HG03039 (cell line): ENCODE results near the gene GSK3A.

Experiments used
- ATAC-seq: cut with Tn5 transposase; IDR thresholded peaks from one replicate; pipeline ENCODE4 v1.9.1; 2021; ENCODE audit warnings: mild to moderate bottlenecking, moderate library complexity; ENCODE audit not compliant: unreplicated experiment

GSK3A gene

DNA sequence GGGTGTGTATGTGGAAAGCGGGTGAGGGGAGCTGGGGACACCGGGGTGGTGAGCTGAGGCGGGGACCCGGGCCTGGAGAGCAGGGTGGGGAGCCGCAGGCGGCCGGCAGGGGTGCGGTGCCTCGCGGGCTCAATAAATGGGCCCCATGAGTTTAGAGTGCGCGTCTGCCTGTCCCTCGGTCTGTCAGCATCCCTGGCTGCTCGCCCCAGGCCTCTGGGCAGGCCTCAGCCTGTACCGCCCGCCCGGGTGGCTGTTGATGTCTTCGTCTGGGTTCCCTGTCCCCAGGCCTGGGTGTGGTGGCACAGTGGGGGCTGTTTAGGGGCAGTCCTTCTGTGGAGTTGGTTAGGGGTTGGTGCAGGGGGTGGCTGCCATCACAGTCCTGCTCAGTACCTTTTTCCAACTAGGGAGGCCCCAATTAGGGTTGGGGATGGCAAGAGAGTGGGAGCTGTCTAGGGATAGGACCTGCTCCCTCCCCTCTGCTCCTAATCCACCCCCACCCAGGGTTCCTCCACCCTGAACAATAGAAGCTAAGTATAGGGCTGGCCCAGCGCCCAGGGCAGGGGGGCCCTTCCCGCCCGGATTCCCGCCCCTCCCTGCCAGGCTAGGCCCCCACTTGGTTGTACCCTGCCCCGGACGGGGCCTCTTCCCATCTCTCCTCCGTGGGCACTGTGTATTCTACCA lies 38.9 kb upstream of the GSK3A start:
- no peak for ATAC-seq

DNA sequence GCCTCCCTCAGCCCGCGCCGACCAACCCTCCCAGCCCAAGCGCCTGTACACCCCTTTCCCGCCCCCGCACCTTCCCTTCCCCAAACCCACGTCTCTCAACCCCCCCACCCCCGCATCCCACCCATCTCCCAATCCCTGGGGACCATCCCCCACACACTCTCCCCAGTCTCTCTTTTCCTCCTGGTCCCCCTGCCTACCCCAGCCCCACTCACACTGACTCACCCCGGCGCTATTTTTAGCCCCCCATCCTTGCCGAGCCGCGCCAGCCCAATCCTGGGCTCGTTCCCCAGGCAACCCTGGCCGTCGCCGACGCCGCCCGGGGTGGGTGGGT lies 38.4 kb upstream of the GSK3A start:
- no peak for ATAC-seq

DNA sequence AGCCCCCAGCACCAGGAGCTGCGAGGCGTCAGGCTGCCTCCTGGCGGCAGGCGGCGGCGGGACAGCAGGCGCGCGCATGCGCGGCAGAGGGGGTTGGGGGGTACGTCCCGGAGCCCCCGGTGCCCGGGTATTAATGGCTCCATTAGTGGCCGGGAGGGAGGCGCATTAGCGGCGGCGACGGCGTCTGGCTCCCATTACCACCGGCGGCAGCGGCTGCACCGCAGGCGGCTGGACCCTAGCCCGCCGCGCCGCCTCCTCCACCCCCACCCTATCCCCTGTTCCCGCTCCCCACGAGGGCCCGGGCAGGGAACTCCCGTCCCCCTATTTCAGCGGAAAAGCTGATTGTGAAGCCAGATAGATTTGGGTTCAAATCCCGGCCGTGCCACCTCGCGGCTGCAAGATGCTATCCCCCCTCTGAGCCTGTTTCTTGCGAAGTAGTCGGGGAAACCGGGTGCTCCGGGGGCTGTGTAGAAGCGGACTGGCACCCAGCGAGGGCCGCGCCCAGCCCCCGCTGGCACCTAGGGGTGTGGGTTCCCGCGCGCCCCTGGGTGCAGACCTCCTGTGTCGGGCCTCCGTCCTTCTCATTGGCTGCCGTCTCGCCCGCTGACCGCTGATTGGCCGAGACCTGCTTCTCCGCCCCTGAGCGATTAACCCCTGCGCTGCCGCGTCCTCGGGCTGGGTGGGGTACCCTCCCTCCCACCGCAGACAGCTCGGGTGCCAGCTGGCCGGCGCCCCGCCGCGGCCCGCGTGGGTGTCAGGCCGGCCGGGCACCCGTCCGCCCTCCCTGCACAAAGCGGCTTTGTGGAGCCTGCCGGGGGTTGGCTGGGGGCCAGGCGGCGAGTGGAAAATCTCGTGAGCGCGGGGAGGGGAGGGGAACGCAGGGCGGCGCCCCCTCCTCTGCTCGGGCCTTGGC lies 37.8 kb upstream of the GSK3A start:
- ATAC-seq, result no peak

DNA sequence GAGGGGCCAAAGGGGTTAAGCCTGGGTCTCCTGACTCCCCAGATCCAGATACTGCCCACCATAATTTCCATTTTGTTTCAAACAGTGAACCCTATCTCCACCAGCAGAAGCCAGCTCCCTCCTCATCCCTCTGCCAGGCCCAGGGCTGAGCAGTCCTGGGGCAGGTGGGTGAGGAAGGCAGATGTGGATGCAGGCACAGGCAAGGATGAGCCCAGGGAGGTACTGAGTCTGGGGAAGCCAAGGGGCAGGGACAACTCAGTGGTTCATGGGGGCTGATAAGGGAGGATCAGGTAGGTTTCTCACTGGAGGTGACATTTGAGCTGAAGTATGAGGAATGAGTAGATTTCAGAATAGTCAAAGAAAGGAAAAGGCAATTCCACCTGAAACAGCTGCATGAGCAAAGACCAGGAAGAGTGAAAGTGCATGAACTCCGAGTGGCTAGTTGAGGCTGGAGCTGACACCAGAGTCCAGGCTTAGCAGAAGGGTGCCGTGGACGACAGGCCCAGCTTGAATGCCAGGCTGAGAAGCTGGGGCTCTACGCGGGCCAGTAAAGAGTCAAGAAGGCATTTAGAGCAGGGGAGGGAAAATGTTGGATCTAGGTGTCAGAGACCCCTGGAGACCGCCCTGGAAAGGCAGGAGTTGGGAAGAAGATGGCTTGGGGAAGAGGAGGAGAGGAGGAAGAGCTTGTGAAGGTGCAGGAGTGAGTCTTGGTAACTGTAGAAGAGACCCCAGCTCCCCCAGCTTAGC lies 36.9 kb upstream of the GSK3A start:
- ATAC-seq, result no peak

DNA sequence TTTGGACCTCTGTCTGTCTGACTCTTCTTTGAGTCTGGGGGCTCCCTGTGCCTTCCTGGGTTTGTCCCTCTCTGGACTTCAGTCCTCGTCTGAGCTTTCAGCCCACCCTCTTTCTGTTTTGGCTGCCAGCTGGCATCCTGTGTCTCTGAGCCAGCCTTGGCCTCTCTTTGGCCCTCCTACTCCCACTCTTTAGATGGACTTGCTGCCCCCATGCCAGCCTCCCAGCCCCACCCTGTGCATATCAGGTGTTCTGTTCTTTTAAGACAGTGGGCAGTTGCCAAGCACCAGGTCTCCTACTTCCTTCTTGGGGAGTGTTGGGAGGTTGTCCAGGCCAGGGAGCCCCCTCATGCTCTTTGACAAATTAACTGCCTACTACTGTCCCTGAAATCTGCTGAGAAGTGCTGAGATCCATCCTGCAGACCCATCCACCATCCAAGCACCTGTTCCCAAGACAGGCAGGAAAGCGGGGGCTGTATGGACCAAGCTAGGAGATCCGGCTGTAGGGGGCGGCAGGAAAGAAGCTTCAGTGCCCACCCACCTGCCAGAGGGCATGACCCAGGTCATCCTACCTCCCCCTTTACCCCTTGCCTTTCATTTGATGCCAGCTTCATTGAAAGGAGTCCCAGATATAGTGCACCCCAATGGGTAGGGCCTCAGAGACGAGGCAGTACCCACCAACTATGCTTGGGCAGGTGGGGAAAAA lies 36.2 kb upstream of the GSK3A start:
- no peak for ATAC-seq

DNA sequence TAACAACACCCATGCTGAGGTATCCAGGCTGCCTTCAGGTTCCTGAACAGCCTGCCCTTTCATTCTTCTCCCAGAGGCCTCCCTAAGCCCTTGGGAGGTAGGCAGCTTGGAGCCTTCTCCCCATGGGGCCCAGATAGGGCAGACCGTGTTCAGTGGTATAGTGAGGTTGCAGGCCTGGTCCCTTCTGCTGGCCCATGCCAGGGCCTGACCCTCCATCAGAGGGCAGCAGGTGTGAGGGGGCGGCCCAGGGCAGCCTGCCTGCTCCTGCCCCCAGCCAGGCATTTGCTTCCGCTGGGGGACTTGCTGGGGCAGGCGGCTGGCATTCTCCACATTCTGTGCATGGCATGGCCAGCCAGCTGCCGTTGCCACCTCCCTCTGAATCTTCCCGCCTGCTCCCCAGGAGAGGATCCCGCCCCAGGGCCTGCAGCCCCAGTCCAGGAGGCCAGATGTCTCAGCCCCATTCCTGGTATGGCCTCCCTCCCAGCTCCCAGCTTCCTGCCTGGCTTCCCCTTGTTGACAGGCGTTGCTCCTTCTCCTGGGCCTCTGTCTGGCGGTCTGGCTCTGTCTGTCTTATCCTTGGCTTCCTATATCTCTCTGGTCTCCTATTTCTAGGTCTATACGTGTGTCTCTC lies 35.5 kb upstream of the GSK3A start:
- ATAC-seq, result no peak

DNA sequence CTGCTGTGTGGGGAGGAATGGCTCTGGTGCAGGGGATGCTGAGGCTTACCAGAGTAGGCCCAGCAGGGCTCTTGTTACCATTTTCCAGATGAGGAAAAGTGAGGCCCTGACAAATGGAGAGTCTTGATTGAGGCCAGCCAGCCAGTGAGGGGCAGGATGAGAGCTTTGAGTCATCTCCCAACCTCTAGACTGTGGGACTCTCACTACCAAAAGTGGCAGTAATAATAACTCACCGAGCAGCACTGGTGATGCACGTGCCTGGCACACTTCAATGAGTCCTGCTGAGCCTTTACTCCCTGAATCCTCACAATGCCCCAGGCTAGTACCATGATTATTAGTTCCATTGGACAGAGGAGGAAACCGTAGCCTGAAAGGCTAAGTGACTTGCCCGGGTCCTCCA lies 34.4 kb upstream of the GSK3A start:
- no peak for ATAC-seq

DNA sequence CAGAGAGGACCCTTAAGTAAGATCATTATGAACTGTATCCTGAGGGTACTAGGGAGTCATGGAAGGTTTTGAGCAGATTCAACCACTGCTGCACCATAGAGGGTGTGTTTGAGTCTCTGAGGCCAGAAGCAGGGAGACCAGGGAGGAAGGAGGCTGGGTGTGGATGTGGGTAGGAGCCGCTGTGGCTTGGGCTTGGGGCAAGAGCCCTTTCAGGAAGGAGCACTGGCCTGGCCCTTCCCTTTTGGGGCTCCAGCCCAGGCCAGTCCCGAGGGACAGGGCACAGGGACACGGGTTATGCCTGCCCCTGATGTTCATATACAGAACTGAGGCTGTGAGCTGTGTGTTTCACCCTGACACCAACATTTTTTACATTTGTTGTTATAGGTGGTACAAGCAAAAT lies 33.9 kb upstream of the GSK3A start:
- no peak for ATAC-seq

DNA sequence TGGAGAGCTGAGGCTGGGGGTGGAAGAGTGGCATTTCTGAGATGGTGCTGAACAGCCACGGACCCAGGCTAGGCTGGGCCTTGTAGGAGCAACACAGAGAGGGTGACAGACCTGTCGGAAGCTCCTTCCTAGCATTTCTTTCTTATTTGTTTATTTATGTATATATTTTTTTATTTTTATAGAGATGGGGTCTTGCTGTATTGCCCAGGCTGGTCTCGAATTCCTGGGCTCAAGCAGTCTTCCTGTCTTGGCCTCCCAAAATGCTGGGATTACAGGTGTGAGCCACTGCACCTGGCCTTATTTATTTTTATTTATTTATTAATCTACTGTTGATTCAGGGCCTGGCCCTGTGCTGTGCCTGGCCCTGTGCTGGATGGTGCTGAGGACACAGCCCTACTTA lies 33.1 kb upstream of the GSK3A start:
- ATAC-seq, result no peak

DNA sequence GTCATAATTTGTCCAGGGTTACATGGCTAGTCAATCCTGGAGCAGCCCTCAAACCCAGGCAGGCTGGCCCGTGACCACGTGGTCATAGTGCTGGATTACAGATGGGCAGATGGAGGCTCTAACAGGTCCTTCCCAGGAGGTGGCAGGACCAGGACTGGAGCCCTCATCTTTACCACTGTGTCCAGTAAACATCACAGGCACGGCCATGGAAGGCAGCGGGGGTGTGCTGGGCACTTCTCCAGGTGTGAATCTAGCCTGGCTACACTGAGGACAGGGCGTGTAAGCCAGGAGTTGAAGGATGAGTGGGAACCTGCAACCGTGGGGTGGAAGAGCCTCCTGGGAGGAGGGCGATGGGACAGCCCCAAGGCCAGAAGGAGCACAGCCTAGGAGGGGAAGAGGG lies 32.7 kb upstream of the GSK3A start:
- ATAC-seq, result no peak

DNA sequence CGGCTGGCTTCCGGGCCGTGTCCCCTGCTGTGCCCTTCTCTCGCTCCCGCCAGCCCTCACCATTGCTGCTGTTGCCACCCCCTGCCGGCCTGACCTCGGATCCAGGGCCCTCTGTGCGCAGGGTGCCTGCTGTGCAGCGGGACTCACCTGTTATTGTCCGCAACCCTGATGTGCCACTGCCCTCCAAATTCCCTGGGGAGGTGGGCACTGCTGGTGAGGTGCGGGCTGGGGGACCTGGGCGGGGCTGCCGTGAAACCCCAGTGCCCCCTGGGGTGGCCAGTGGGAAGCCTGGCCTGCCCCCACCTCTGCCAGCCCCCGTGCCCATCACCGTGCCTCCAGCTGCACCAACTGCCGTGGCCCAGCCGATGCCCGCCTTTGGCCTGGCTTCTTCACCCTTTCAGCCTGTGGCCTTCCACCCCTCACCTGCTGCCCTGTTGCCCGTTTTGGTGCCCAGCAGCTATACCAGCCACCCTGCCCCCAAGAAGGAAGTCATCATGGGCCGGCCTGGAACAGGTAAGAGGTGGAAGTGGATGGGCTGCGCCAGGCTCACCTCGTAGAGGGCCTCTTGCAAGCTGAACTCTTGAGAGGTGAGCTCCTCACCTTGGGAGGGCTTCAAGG lies 31.8 kb upstream of the GSK3A start:
- ATAC-seq, result no peak

DNA sequence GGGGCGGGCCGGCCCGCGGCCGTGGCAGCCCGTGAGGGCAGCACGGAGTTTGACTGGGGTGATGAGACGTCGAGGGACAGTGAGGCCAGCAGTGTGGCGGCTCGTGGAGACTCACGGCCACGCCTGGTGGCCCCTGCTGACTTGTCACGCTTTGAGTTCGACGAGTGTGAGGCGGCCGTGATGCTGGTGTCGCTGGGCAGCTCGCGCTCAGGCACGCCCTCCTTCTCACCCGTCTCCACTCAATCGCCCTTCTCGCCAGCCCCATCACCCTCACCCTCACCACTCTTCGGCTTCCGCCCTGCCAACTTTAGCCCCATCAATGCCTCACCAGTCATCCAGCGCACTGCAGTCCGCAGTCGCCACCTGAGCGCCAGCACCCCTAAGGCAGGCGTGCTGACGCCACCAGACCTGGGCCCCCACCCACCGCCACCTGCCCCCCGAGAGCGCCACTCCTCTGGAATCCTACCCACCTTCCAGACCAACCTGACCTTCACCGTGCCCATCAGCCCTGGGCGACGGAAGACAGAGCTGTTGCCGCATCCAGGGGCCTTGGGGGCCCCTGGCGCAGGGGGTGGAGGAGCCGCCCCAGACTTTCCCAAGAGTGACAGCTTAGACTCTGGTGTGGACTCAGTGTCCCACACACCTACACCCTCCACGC lies 31.1 kb upstream of the GSK3A start:
- no peak for ATAC-seq

DNA sequence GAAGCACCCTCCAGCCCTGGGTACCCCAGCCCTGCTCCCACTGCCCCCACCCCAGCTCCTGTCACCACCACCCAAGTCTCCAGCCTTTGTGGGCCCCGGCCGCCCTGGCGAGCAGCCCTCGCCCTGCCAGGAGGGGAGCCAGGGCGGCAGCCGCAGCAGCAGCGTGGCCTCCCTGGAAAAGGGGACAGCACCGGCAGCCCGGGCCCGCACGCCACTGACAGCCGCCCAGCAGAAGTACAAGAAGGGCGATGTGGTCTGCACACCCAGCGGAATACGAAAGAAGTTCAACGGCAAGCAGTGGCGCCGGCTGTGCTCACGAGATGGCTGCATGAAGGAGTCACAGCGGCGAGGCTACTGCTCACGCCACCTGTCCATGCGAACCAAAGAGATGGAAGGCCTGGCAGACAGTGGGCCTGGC lies 30.6 kb upstream of the GSK3A start:
- ATAC-seq, result no peak

DNA sequence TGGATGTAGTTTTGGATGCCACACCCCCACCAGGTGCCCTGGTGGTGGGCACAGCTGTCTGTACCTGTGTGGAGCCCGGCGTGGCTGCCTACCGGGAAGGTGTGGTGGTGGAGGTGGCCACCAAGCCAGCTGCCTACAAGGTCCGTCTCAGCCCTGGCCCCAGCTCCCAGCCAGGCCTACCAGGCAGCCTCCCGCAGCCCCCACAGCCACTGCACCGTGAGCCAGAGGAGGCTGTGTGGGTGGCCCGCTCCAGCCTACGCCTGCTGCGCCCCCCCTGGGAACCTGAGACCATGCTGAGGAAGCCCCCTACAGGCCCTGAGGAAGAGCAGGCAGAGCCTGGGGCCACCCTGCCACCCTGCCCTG lies 30.1 kb upstream of the GSK3A start:
- no peak for ATAC-seq

DNA sequence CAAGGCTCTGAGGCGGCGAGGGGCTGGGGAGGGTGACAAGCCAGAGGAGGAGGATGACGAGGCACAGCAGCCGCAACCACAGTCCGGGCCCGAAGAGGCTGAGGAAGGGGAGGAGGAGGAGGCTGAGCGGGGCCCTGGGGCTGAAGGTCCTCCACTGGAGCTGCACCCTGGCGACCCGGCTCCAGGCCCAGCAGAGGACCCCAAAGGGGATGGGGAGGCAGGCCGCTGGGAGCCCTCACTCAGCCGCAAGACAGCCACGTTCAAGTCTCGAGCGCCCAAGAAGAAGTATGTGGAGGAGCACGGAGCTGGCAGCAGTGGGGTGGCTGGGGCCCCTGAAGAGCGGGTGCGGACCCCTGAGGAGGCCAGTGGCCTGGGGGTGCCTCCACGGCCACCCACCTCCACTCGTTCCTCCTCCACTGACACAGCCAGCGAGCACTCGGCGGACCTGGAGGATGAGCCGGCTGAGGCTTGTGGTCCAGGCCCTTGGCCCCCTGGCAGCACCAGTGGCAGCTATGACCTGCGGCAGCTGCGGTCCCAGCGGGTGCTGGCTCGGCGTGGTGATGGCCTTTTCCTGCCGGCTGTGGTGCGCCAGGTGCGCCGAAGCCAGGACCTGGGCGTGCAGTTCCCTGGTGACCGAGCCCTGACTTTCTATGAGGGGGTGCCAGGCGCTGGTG lies 29.6 kb upstream of the GSK3A start:
- no peak for ATAC-seq

DNA sequence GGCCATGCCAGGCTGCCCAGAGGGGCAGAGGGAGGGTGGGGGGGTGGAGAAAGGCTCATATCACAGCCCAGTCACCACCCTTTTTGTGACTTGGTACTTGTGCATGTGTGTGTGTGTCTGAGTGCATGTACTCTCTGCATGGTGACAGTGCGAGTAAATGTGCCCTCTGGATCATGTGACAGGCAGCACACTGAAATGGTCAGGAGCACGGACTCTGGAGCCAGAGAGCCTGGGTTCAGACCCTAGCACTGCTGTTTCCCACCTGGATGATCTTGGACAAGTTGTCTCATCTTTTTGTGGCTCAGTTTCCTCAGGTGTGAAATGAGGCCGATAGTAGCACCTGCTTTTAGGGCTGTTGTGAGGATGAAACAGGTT lies 28.6 kb upstream of the GSK3A start:
- ATAC-seq, result no peak

DNA sequence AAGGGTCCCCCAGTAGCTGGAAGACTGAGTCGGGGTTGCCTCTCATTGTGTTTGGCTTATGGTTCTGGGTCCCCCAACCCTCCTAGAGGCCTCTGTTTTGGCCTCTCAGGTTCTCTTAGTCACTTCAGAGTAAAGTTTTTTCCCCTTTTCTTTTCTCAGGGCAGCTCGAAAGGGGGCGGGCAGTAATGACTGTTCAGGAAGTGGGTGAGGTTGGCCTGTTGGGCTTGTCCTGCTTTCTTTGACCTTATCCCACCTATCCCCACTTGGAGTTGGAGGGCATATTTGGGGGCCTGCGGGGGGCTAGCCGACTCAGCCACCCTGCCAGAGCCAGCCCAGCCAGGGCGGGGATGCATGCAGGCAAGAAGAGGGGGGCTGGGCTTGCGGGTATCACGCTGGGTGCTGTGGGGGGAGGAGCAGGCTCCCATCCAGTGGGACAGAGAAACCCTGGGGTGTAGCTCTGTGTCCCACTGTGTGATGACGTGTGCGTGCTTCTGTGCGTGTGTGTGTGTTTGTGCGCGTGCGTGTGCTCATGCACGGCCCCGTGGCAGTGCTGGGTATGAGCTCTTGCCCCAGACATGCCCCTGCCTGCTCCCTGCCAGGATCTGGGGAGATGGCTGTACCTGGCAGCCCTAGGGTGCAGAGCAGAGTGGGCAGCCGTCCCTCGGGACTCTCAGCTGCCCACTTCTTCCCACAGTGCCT lies 28.1 kb upstream of the GSK3A start:
- ATAC-seq, result no peak

DNA sequence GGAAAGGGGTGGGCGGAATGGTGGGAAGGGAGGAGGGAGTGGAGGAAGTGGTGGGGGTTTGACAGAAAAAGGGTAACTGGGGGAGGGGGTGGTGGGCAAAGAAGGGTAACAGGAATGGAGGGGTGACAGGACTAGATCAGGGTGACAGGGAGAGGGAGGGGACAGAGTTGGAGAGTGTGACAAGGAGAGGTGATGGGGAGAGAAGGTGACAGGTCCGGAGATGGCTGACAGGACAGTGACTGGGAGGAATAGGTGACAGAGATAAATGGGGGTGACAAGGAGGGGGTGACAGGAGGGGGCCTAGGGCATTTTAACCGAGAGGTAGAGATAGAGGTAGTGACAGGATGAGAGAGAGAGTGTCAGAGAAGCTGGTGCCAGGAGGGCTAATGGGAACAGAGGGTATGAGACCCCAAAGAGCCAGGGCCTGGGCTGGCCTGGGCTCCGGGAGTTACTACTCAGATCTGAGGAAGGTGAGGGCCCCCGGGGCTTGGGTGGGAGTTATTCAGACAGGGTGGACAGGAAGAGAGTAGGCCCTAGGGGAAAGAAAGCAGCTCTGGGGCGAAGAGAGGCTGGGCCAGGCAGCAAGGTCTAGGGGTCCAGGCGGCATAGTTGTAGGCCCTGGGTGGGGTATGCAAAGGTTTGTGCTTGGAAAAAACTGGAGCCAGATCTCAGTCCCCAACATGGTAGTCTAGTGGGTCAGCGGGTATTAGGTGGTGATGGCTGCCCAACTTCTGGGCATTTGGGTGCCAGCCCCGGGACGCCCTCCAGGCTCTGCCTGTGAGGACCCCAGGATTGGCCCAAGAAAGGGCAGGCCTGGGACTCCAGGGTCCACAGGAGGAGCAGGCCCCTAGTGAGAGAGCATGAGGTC lies 27.3 kb upstream of the GSK3A start:
- ATAC-seq, result no peak
